ENCODE results near the gene ITPR3.

GRCh38 chr6:33652002-33652401 is 30.9 kb downstream of the ITPR3 start:
- TF ChIP-seq CTCF (IDR thresholded peaks at IDR 0.05) (no peak), POLR2AphosphoS5 (IDR thresholded peaks at IDR 0.05) (no peak)

Data from transverse colon (tissue), 4 donors.